GM21447 (cell line): Measurements from ENCODE around the gene HDAC5.
"Not testable (repeated sequence)": the region's sequence is repeated elsewhere in the genome, so short reads cannot be mapped to it uniquely, and the experiment has no call there.

Source experiments
- ATAC-seq: cut with Tn5 transposase; IDR thresholded peaks from one replicate; pipeline ENCODE4 v1.9.1; 2021; ENCODE audit not compliant: unreplicated experiment

The HDAC5 gene

GRCh38 chr17:44123356-44124117 lies at the start of gene HDAC5:
Gene HDAC5 (minus strand): TSS chr17:44123641. CDS start chr17:44117515, 6,126 bp downstream.
- peak; percentile 83 for ATAC-seq

- no peak for ATAC-seq
Observed at GRCh38 chr17:44171931-44172455, 48.6 kb upstream of the HDAC5 start.

GRCh38 chr17:44170499-44171201 lies 47.2 kb upstream of the HDAC5 start, which contains the start of gene ASB16:
Gene ASB16 (plus strand): TSS chr17:44170704. CDS start chr17:44170790, 86 bp downstream.
- ATAC-seq: no peak

- ATAC-seq: no peak
Observed at GRCh38 chr17:44170135-44170498, 46.7 kb upstream of the HDAC5 start.

- ATAC-seq: no peak
Observed at GRCh38 chr17:44167181-44167861, 43.9 kb upstream of the HDAC5 start.

- no peak for ATAC-seq
Observed at GRCh38 chr17:44164476-44164875, 41.0 kb upstream of the HDAC5 start.

GRCh38 chr17:44159519-44160210 lies 36.2 kb upstream of the HDAC5 start:
- ATAC-seq: no peak

GRCh38 chr17:44155488-44155887 lies 32.0 kb upstream of the HDAC5 start:
- no peak for ATAC-seq

GRCh38 chr17:44152875-44153274 lies 29.4 kb upstream of the HDAC5 start:
- no peak for ATAC-seq

GRCh38 chr17:44149750-44150329 lies 26.4 kb upstream of the HDAC5 start:
- no peak for ATAC-seq

GRCh38 chr17:44149066-44149465 lies 25.6 kb upstream of the HDAC5 start:
- not testable (repeated sequence) for ATAC-seq

- ATAC-seq: no peak
Observed at GRCh38 chr17:44147812-44148211, 24.4 kb upstream of the HDAC5 start.

- ATAC-seq: no peak
Observed at GRCh38 chr17:44146375-44147346, 23.2 kb upstream of the HDAC5 start.

- ATAC-seq: no peak
Observed at GRCh38 chr17:44144966-44145739, 21.7 kb upstream of the HDAC5 start.

GRCh38 chr17:44143921-44144320 lies 20.5 kb upstream of the HDAC5 start:
- not testable (repeated sequence) for ATAC-seq

- ATAC-seq: no peak
Observed at GRCh38 chr17:44137891-44138709, 14.7 kb upstream of the HDAC5 start.

- no peak for ATAC-seq
Observed at GRCh38 chr17:44134752-44135568, 11.5 kb upstream of the HDAC5 start.
